GM10248 (cell line): Measurements from ENCODE around the gene MELTF.
"Not testable (repeated sequence)": the region's sequence is repeated elsewhere in the genome, so short reads cannot be mapped to it uniquely, and the experiment has no call there.

Source experiments
- CTCF ChIA-PET: fragments of 300-600 bp; sonication (Branson Sonifier 250); formaldehyde crosslinking; extraction: SDS; loops from one replicate; lab custom pipeline; 2021; ENCODE audit warnings: antibody characterized with exemption; lab: Yijun Ruan, JAX
- POLR2A ChIA-PET: fragments of 350-650 bp; sonication (Branson Sonifier 250); formaldehyde crosslinking; extraction: SDS; loops from one replicate; lab custom pipeline; 2020; ENCODE audit warnings: antibody characterized with exemption; lab: Yijun Ruan, JAX
- DNase-seq: peaks from one replicate; pipeline ENCODE4 v3.0.0; 2012; ENCODE audit errors: extremely low spot score
- TF ChIP-seq, protein P1 (sequence below): IDR thresholded peaks from 2 replicates; pipeline ENCODE4 v1.5.1; 2012; ENCODE audit warnings: mild to moderate bottlenecking, low read depth; ENCODE audit errors: extremely low read depth, missing control alignments, control extremely low read depth

Gene MELTF

DNA sequence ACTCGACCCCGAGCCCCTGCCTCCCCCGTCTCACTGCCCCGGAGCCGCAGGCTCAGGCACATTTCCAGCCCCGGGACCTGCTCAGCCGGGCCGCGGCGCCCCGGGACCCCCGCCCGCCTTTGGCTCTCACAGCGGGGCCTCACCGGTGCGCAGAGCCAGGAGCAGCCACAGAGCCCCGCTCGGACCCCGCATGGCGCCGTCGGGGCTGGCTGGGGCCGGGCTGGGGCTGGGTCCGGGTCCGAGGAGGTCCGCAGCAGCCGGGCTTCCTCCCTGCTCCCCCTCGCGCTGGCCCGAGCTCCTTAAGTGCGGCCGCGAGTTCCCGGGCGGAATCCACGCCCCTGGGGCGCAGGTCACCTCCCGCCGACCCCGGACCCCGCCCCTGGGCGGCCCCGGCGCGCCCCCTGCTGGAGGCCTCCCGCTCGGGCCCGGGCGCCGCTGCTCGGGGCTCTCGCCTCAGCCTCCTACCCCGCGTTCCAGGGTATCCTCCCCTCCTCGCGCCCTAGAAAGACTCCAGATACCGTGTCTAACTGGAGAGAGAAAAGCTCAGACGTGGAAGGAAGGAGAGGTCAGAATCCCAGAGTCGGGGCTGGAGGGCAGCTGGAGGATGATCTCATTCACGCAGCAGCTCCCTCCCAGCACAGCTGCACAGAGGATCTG lies at the start of gene MELTF:
TSS of gene MELTF (minus strand) at position 307 of the 657 bp plus-strand sequence. CDS start at position 192, 115 bp downstream.
- ChIA-PET CTCF (interaction anchor here (0.7 to 5.4 kb wide), 48 partner anchors 12 to 473 kb away, joined by 3 to 89 read pairs (median 4); no protein-coding TSS in a partner anchor), POLR2A (interaction anchor here (1.2 to 1.7 kb wide), 2 partner anchors 26 to 150 kb away, joined by 3 to 6 read pairs; no protein-coding TSS in a partner anchor)
- TF ChIP-seq, protein P1, sequence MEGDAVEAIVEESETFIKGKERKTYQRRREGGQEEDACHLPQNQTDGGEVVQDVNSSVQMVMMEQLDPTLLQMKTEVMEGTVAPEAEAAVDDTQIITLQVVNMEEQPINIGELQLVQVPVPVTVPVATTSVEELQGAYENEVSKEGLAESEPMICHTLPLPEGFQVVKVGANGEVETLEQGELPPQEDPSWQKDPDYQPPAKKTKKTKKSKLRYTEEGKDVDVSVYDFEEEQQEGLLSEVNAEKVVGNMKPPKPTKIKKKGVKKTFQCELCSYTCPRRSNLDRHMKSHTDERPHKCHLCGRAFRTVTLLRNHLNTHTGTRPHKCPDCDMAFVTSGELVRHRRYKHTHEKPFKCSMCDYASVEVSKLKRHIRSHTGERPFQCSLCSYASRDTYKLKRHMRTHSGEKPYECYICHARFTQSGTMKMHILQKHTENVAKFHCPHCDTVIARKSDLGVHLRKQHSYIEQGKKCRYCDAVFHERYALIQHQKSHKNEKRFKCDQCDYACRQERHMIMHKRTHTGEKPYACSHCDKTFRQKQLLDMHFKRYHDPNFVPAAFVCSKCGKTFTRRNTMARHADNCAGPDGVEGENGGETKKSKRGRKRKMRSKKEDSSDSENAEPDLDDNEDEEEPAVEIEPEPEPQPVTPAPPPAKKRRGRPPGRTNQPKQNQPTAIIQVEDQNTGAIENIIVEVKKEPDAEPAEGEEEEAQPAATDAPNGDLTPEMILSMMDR = peak; percentile 73
- DNase-seq = peak; percentile 98

DNA sequence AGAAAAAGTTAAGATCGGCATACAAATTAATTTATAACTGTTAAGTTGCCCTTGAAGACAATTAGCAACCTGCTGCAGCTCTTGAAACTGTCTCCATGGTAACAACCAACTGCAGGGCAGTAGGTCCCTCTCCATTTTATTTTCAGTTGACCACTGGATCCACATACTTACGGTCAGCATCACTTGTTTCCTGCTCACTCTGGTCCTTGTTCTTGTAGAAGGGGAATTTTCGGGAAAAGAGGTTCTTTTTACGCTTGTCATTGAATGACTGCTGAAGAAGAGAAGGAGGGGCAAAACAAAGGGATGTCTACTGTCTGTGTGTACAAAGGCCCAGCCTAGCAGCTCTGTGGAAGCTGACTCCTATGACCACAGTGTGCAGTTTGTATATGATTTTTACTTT lies 46.8 kb upstream of the MELTF start:
- DNase-seq = no peak
- ChIA-PET POLR2A (no interaction called here), CTCF (interaction anchor here (1.0 to 1.2 kb wide), 2 partner anchors 17 to 111 kb away, joined by 3 read pairs; no protein-coding TSS in a partner anchor)
- TF ChIP-seq, protein P1 = no peak

DNA sequence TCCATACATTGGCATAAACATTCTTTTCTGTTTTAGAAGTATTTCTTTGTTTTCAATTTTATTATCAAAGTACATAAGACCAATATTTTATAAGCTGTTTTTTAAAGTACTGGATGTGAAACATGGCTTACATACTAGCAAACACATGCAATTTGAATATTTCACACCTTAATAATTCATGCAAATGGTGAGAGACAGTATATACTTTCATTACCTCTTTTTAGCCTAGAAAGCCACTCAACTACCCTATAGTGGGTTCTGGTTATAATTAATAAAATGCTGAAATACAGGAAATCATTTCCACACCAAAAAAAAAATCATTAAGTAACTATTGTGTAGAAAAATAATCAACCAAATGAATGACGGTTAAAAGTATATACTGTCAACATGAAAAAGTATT lies 38.5 kb upstream of the MELTF start:
- POLR2A ChIA-PET = no interaction called here
- TF ChIP-seq, protein P1 = no peak
- DNase-seq = no peak
- CTCF ChIA-PET = interaction anchor here (0.7 to 1.1 kb wide), 2 partner anchors 38 to 39 kb away, joined by 3 read pairs; partner anchors contain the start of gene MELTF

DNA sequence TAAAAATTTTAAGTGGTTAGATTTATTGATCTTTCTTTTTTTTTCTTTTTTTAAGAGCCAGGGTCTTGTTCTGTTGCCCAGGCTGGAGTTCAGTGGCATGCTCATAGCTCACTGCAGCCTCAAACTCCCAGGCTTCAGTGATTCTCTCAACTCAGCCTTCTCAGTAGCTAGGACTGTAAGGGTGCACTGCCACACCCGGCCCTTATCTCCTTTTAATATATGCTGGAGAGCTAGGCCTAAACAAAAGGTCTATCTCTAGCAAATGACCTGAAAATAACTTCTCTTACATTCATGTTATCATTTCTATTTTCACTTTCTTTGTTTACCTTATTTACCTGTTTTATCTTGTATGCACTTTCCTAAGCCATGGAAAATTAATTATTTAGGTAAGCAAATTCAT lies 35.2 kb upstream of the MELTF start:
- no peak for DNase-seq
- TF ChIP-seq, protein P1 = no peak
- POLR2A ChIA-PET = interaction anchor here (0.5 kb wide), 1 partner anchor 30 kb away, joined by 6 read pairs; no protein-coding TSS in a partner anchor
- CTCF ChIA-PET = interaction anchor here (1.1 kb wide), 2 partner anchors 20 to 36 kb away, joined by 3 read pairs; partner anchors contain the start of gene MELTF

DNA sequence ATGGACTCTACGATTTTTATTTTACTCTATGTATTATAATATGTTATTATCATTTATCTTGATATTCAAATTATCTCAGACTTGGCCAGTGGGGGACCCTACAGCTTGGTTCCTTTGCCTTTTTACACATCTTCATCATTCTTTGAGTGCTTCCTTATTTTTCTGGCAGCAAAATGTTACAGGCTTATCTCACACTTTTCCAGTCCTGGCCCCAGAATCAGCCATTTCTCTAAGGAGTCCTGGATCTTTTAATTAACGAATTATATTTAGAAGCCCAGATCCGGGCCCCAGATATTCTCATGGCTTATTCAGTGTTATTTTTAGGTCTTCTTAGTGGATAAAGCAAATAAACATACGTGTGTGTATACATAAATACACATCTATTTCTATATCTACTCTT lies 32.8 kb upstream of the MELTF start:
- POLR2A ChIA-PET = no interaction called here
- CTCF ChIA-PET = no interaction called here
- TF ChIP-seq, protein P1 = no peak
- DNase-seq = no peak

DNA sequence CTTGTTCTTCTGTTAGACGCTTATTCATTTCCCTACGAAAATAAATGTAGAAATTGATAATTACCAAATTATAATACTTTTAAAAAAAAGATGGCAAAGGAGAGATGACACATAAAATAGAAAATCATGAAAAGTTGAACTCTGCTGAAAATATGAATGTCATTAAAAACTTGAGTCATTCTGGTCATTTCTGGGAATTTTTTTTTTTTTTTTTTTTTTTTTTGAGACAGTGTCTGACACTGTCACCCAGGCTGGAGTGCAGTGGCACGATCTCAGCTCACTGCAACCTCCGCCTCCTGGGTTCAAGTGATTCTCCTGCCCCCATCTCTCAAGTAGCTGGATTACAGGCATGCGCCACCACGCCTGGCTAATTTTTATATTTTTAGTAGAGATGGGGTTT lies 22.0 kb upstream of the MELTF start:
- DNase-seq, POLR2A ChIA-PET: not testable (repeated sequence)
- CTCF ChIA-PET = interaction anchor here (1.1 to 1.6 kb wide), 2 partner anchors 22 to 214 kb away, joined by 3 to 4 read pairs; partner anchors contain the start of gene MELTF

DNA sequence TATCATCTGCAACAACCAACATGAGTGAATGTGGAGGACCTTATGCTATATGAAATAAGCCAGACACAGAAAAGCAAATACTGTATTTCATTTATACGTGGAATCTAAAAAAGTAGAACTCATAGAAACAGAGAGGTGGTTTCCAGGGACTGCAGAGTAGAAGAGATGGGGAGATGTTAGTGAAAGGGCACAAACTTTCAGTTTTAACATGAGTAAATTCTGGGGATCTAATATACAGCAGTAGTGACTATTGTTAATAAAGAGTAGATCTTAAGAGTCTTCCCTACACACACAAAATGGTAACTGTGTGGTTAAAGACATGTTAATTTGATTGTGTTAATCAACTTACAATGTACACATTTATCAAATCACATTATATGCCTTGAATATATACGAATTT lies 20.9 kb upstream of the MELTF start:
- peak; percentile 53 for DNase-seq
- ChIA-PET CTCF (no interaction called here), POLR2A (no interaction called here)
- TF ChIP-seq, protein P1 = no peak
